HG02623 (cell line): Measurements from ENCODE around the gene TCF7L2.

Experiments
- ATAC-seq: cut with Tn5 transposase; IDR thresholded peaks from one replicate; pipeline ENCODE4 v1.9.1; 2021; ENCODE audit warnings: moderate library complexity; ENCODE audit not compliant: unreplicated experiment

Gene TCF7L2

DNA sequence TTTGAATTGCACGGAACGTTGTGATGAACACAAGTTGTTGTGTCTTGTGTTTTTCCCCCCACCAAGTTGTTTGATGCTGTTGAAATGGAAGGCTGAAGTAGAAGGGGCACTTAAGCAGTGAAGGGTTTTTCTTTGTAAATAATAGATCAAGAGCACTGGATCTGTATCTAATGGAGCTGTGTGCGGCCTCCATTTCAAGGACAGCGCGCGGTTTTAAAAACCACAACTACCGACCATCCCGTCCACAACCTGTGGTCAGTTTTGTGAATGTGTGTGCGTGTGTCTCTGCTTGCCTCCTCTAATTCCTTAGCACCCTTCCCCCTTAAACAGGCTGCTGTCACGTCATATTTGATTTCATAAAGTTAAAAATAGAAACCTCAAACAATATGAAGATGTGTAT is 165.5 kb downstream of the TCF7L2 start:
- no peak for ATAC-seq

DNA sequence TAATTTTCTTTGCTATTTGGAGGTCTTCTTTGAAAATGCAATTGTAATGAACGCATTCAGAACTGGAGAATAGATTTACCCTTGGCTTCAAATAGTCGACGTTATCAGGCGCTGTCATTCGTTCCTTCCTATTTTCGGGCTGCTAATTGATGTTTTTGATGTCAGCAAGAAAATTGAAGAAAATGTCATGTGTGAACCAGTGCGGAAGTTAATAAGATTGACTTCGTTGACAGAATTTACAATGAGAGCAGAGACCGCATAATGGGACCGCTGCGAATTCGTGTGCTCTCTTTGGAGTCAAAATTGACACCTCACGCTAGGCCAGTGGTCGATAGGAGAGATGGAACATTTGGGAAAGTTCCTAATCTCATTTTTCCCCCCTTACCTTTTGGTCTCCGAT is 168.8 kb downstream of the TCF7L2 start:
- ATAC-seq, result no peak

- no peak for ATAC-seq
These were observed 169.8 kb downstream of the TCF7L2 start for GRCh38 chr10:113119801-113120200.

DNA sequence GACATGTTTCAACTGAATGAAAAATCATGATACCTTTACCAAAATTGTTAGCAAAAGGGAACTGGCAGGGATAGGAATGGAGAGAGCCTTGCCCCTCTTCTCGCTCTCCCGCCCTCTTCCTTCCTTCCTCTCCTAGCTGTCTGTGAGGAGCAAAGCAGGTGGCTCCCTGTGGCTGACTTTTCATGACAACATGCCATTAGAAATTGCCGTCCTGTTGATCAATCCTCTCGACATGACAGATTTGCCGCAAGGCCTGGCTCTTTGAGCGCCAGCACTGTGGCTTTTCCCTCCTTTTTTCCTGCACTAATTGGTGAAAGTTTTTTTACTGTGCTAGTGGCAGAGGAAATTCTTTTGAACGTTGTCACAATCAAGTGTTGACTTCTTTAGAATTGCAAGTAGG is 171.1 kb downstream of the TCF7L2 start:
- ATAC-seq, result no peak

DNA sequence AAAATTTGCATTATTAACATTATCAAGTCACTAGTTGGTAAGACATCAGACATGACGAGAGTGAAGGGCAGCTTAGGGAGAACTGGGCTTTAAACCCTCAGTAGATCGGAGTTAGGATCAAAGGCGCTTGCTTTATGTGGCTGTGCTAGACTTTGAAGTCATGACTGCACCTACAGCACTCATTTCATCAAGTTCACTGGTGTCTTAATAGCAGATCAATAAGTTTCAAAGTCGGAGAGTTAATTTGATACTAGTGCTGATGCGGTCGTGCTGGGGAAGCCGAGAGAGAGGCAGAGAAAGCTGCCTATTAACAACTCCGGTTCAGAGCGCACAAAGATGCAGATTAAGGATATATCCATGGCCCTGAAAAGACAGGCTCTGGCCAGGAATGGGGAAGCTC is 172.9 kb downstream of the TCF7L2 start:
- no peak for ATAC-seq

DNA sequence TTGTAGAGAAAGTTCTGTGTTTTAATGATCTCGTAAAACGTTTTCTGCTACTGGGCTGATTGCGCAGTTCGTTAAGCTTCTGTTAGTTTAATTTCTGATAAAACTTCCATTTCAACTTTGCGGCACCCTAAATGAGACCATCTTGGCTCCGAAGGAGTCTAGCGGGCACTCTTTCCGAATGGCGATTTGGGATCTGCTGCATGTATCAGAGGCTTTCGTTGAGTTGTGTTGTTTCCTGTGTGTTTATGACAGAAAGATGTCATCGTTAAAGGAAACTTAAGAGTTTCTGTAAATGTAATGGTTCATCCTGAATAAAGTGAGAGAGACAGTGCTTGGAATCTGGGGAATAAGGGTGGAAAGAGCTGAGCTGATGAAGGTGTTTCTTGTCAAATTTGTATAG is 174.7 kb downstream of the TCF7L2 start:
- no peak for ATAC-seq

GRCh38 chr10:113125612-113126011 is 175.6 kb downstream of the TCF7L2 start:
- ATAC-seq, result no peak

- no peak for ATAC-seq
These were observed 176.5 kb downstream of the TCF7L2 start for GRCh38 chr10:113126229-113127201.

GRCh38 chr10:113127261-113127900 is 177.3 kb downstream of the TCF7L2 start:
- no peak for ATAC-seq

DNA sequence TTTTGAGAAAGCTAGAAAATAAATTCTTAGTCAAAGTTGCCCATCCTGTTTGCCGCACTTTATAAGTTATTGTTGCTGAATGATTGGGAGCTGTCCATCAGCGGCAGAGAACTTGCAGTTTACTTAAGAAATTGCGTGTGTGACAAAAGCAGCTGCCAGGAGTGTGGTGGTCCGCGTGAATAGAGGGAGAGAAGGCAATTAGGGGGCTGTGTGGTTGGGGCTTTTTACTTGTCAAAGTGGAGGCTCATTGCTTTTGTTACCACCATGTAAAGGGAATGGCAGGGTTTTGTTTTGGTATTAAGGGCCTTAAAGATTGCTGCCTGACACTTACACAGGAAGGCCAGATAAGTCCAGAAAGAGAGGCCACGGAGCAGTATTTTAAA is 177.8 kb downstream of the TCF7L2 start:
- ATAC-seq, result no peak

GRCh38 chr10:113128450-113129070 is 178.5 kb downstream of the TCF7L2 start:
- no peak for ATAC-seq

GRCh38 chr10:113129117-113129516 is 179.1 kb downstream of the TCF7L2 start:
- ATAC-seq, result no peak

DNA sequence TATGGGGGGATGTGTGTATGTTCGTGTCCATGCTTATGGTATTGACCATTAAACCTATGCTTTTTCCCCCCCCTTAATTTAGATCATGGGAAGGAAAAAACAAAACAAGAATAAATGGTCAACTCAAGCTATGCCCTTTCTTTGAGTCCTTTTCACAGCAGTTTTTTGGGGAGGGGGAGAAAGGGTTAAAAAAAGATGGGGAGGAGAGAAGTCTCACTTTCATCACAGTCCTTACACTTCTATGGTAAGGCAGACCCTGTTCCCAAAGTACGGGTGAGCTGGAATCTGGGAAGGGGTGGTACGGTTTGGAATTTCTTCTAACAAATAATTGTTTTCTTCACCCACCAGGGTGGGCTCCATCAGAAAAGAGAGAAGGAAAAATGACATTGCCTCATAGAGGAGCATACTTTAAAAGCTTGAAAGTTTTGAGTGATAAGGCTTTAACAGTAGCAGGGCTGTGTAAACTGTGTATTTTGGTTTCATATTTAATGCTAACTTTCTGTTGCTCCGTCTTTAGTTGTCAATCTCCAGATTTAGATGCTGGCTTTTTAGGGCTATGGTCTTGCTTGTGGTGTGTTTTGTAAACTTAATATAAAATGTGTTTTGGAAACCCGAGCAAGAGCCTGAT is 180.1 kb downstream of the TCF7L2 start:
- no peak for ATAC-seq

DNA sequence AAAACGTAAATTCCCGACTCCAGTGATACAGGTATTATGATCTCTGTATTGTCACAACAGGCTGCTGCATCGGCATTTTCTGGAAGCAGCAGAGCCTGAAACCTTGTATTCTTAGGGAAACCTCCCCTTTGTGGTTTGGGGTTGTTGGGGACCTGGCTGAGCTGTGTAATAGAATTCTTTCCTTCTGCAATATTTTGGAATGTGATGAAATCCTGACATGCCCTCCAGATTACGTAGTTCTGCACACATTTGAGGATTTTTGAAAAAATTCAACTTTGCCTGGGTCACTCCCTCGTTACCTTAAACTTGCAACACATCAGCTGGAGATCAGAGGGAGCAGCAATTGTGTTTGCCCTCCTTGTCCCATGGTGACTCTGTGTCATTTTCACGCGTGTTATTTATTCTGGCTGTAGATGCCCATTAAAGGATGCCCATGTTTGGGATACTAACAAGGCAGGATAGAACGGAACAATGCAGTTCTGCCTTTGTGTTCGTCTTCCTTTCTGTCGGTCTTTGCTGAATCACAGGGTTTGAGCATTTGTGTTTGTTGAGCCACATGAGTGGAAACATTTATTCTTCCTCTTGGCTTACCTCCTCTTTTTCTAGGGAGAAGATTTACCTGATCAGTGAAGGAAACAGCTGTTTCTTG is 181.7 kb downstream of the TCF7L2 start:
- no peak for ATAC-seq

DNA sequence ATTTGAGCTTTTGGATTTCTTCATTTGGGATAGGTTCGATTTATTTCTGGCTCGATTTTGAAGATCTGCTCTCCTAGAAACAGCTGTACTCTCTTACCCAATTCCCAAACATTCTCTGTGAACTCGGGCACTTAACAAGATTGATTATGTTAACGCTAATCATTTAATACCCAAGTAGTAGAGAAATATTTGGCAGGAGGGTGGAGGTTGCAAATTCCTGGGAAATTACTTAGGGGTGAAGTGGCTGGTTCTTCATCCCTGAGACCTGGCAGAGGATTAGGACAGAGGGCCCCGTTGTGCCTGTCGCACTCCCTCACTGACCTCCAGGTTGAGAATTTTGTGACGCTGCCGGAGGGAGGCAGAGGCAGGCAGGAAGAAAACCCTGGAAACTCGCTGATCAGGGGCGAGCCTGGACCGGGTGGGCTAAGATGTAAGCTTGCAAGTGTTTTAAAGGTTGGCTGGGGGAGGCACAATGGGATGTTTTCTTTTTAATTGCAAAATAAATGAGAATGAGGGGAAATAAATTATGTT is 182.6 kb downstream of the TCF7L2 start:
- no peak for ATAC-seq

- no peak for ATAC-seq
These were observed 183.6 kb downstream of the TCF7L2 start for GRCh38 chr10:113133497-113134115.

DNA sequence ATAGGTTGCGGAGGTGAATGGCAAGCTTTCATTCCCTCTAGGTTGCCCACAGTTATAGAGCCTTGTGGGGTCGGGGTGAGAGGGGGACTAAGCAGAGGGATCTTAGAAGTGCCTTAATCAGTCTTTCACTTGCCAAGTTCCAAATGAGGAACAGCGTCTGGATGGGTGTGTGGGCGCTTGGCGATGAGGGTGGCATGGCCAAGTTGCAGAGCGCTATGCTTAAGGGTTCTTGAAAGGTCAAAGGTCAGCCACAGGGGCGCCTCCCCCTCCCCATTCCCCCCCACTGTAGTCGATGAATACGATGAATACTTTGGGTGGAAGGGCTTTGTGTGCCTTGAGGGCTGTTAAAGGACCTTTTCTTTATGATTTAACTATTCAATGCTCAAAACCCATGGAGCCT is 185.0 kb downstream of the TCF7L2 start:
- no peak for ATAC-seq

DNA sequence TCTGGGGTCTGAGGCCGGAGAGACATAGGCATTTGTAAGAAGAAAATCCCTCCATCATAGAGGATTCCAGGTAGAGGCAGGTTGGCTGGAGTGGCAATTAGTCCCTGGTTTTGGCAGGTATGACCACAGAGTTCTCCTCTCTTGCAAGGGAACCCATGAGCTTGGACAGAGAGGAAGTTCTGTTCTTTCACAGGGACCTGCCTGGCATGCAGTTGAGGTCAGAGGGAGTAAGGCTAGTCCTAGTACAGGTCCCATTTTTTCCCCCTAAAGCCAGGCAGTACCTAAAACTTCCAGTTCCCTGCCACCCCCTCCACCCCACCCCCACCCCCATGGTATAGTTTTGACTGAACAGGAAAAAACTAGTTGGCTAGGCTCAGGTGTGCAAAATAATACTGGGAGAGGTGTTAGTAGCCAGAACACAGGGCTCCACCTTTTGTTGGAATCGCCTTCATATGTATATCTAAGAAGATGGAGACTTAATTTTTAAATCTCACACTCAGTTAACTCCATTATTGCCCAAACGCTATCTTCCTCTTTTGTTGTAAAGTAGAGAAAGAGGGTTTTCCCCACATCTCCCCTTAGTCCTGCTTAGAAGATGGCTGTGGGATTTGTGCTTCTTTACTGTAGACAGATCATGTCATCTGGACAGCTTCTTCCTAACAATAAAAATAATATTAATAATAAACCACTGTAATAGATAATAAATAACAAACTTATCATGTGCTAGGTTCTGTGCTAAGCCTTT is 188.1 kb downstream of the TCF7L2 start:
- no peak for ATAC-seq

DNA sequence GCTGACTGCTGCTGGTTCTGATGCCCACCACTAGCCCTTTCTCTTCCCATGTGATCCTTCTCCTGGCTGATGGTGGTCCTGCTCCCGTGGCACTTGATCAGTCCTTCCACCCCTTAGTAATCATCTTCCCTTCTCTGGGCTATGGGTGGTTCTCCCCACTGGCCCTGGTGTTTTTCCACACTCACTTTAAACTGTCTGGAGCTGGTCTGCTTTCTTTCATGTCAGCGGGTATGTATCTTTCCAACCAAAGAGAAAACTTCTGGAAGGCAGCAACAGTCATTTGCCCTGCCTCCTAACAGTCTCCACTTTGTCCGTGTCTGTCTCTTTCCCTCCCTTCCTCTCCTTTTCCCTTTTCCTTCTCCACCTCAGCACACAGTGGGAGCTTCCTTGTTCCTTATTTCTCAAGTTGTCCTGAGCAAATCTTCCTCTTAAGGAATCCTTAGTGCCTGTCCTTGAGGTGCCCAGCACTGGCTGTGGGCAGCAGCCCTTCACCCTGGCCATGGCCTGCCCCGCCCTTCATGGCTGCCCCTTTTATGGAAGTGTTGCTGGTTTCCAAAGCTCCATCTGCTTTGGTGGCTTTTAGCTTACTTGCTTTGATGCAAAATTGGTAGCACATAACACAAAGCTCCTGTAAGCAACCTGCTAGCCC is 189.0 kb downstream of the TCF7L2 start:
- ATAC-seq, result no peak
